Stromal cell of bone marrow (primary cell): ENCODE measurements around the gene EEFSEC.

Source experiments
- DNase-seq: peaks from one replicate; pipeline ENCODE4 v3.0.0-alpha.2; 2012; ENCODE audit warnings: low read depth

Gene EEFSEC

GRCh38 chr3:128395046-128395445 lies 241.8 kb downstream of the EEFSEC start:
- no peak for DNase-seq

DNA sequence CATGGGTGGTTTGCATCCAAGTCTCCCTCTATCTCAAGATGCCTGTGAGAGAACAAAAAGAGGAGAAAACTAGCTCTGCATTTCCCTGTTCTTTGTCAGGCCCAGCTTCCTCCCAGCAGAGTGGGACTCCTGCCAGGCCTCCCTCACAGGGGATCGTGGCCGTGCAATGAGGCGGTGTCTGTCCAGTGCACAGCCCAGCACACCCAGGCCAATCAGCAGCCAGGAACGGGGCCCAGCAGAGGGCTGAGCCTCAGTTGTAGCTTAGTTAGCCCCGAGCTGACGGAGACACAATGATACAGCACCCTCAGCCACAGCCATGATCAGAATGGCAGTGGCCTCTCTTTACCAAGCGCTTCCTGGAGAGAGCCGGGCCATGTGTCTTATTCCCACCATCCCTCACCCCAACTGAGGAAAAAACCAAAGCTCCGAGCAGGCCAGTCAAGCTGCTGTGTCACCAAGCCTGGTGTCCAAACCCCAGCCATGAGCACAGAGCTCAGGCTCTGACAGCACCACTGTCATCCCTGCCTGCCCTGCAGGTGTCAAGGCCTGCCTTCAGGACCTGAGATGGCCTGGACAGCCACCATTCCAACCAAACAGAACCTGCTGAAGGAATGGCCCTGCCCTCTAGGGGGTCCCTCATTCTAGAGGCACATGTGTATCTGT lies 242.3 kb downstream of the EEFSEC start:
- peak; percentile 26 for DNase-seq

GRCh38 chr3:128397484-128397883 lies 244.2 kb downstream of the EEFSEC start:
- no peak for DNase-seq

DNA sequence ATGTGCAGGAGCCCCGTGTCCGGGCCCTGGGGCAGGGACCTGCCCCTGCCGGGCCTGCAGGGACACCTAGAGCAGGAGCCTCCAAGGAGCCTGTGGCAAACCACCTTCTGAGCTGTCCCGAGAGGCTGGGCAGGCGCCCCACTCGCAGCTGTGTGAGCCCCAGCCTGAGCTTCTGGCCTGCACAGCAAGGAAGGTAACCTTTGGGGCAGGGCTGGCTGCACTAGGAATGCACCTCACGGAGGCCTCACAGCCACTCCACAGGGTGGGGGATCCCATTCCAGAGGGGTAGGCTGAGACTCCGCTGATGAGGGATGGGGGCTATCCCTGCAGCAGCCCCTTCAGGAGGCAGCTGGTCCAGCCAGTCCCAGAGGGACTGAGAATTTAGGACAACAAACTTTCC lies 245.3 kb downstream of the EEFSEC start:
- no peak for DNase-seq

- DNase-seq: no peak
Observed at GRCh38 chr3:128399221-128399915, 246.1 kb downstream of the EEFSEC start.

GRCh38 chr3:128400671-128401070 lies 247.4 kb downstream of the EEFSEC start:
- no peak for DNase-seq

DNA sequence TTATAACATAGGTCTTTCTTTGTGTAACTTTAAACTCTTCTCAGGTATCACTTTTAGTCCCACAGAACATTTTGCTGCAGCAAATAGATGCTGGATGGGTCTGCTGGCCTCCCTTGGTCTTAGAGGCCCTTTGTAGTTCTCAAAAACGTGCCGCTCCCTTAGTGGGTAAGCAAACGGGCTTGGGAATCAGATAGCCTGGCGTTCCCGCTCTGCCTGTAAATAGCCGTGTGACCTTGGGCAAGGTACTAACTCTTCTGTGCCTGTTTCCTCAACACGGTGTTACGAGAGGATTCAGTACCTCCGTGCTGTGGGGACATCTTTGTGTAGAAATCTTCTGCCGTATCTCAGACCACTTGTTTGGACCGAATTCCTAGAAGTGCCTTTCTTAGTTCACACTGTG lies 249.0 kb downstream of the EEFSEC start:
- no peak for DNase-seq

- DNase-seq: no peak
Observed at GRCh38 chr3:128402998-128403397, 249.7 kb downstream of the EEFSEC start.

GRCh38 chr3:128404276-128405068 lies 251.2 kb downstream of the EEFSEC start:
- no peak for DNase-seq

- no peak for DNase-seq
Observed at GRCh38 chr3:128405554-128406277, 252.4 kb downstream of the EEFSEC start.

DNA sequence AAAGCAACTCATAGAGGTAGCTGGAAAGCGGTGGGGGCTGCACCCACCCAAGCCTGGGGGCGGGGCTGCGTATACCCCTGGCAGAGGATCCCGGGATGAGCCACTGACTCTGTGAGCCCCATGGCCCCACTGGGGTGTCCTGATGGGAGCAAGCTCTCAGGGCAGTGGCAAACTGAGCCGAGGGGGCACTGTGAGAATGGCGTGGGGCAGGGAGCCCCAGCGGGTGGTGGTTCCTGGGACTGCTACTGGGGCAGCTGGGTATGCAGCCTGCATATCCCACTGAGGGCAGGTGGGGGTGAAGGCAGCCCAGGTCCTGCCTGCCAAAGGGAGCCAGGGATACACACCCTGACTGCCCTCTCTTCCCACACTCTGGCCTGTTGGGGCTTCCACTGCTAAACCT lies 254.0 kb downstream of the EEFSEC start:
- DNase-seq: no peak

- no peak for DNase-seq
Observed at GRCh38 chr3:128408012-128408692, 254.9 kb downstream of the EEFSEC start.

DNA sequence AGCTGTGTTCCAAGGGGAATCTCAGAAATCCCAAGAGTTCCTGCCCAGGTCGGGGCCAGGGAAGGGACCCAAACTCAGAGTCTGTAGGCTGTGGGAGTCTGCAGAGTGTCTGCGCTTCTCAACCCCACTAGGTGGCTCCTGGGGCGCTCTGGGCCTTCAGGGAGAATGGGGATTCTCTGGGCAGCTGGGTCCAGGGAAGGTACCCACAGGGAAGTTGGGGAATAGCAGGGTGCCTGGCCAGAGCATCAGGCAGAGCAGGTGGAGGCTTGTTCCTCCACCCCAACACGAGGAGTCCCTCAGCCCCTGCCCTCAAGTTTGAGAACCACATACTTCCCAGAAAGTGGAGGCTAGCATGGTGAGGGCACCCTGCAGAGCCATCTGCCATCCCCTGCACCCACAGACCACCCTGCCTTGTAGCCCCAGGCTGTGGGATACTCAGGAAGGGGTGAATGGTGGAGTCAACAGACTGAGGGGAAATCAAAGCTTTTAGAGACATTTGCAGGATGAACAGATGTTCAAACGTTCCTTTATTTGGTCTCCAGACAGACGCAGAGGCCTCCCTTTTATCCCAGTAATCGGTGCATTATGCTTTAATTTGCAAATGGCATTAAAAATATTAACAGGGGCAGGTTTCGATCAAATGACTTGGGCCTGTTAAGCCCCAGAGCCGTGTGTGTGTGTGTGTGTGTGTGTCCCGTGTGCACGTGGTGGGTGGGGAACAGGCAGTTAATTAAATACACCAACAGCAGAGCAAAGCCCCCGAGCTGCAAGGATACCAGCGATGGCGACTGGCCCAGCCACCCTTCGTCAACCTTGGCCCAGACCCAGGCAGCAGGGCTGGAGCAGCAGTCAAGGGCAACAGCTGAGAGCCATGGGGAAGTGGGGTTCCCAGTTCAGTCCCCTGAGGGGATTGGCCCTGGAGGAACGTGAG lies 255.7 kb downstream of the EEFSEC start:
- no peak for DNase-seq

GRCh38 chr3:128409624-128410581 lies 256.6 kb downstream of the EEFSEC start:
- DNase-seq: no peak

DNA sequence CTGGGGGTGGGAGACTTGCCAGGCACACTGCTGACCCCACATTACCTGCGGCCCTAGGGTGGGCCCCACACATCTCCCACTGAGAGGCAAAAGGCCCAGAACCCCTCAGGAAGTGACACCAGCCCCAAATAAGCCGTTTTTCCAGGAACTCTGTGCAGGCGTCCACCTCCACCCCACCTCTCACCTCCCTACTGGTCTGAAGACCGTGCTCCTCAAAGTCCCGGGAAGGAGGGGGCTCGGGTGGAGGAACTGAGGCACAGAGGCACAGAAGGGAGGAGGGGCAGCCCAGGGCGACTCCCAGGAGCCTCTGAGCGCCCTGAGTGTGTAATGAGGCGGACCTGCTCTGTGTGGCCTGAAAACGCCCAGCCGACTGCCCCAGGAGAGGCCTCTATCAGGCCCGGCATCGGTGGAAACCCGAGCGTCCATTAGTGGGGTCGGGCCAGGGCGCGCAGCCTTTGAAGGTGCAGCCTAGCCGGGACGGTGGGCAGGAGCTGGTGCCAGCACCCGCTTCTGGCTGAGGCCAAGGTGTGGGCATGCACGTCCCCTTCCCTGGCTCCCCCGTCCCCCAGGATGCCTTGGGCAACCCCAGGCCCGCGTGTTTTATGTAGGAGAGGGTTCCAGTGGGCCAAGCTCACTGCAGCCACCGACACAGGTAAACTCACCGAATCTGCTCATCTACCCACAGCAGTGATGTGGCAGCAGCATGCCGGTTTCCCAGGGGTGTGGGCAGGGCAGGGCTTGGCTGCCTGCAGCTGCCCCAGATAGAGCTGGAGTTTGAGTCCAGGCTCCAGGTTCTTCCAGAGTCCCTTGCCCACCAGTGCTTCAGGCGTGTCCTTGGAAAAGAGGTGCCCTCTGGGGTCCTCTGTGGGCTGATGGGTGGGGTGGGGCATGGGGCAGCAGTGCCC lies 257.6 kb downstream of the EEFSEC start:
- no peak for DNase-seq

- no peak for DNase-seq
Observed at GRCh38 chr3:128411574-128412064, 258.3 kb downstream of the EEFSEC start.

- DNase-seq: no peak
Observed at GRCh38 chr3:128412180-128413002, 259.1 kb downstream of the EEFSEC start.
